Inflammatory macrophage treated with lipopolysaccharide for 4 hours (primary cell): ENCODE measurements around the gene TTC9.

Source experiments
- DNase-seq: peaks from one replicate; pipeline ENCODE4 v3.0.0-alpha.2; 2020

TTC9 gene

GRCh38 chr14:70718383-70719118 is 76.8 kb downstream of the TTC9 start:
- no peak for DNase-seq

- no peak for DNase-seq
These were observed 79.8 kb downstream of the TTC9 start for GRCh38 chr14:70721542-70721941.

GRCh38 chr14:70722418-70722817 is 80.7 kb downstream of the TTC9 start:
- no peak for DNase-seq

GRCh38 chr14:70723276-70723675 is 81.6 kb downstream of the TTC9 start:
- DNase-seq: no peak

- DNase-seq: no peak
These were observed 82.4 kb downstream of the TTC9 start for GRCh38 chr14:70724110-70724509.

- DNase-seq: no peak
These were observed 83.2 kb downstream of the TTC9 start for GRCh38 chr14:70724944-70725343.
